Measurements from ENCODE around the gene SULT2A1.

Gene SULT2A1

DNA sequence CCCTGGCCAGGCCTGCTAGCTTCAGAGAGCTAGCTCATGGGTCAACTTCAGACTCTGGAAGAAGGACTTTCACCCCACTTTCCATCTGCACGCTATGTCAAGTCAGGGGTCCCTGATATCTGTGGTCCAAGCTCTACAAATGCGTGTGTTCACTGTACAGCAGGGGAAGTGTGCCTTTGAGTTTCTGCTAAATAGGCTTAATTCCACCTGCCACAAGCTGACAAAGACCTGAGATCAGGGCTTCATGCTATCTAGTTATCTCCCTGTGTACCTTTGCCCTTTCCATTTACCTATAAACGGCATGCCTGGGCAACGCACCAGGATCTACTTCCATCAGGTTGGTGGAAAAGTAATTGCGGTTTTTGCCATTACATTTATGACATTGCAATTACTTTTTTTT lies 10.7 kb upstream of the SULT2A1 start:
- CTCF ChIA-PET: no interaction called here

DNA sequence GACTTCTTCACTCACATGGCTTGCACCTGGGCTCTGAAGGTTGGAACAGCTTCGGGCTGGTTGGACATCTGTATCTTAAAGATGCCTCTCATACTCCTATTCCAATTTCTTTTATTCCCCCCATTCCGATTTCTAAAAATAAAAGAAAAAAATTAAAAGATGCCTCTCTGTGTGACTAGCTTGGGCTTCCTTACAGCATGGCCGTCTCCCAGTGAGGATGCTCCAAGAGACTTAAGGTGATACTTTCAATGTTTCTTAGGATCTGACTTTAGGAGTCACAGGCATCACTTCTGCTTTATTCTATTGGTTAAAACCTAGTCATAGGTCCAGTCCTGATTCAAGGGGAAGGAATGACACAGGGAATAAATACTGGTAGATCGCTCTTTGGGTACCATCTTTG lies 9.9 kb upstream of the SULT2A1 start:
- no peak for TF ChIP-seq FOXA1 (IDR thresholded peaks at IDR 0.05)
- no peak for TF ChIP-seq BHLHE40 (IDR thresholded peaks at IDR 0.05; ENCODE audit: borderline replicate concordance)
- TF ChIP-seq NFRKB (IDR thresholded peaks at IDR 0.05): no peak
- no peak for TF ChIP-seq TARDBP (IDR thresholded peaks at IDR 0.05)
- TF ChIP-seq FOXK2 (IDR thresholded peaks at IDR 0.05): no peak
- TF ChIP-seq CTBP1 (IDR thresholded peaks at IDR 0.05; ENCODE audit: borderline replicate concordance): no peak
- no peak for DNase-seq (ENCODE audit: extremely low spot score)
- ChIA-PET CTCF (no interaction called here), POLR2A (no interaction called here)

More for the DNA sequence above, 10.7 kb upstream of the SULT2A1 start:
- no peak for TF ChIP-seq L3MBTL2 (conservative IDR thresholded peaks at IDR 0.05)
- no peak for TF ChIP-seq FOXK2 (IDR thresholded peaks at IDR 0.05)
- TF ChIP-seq, protein P1, sequence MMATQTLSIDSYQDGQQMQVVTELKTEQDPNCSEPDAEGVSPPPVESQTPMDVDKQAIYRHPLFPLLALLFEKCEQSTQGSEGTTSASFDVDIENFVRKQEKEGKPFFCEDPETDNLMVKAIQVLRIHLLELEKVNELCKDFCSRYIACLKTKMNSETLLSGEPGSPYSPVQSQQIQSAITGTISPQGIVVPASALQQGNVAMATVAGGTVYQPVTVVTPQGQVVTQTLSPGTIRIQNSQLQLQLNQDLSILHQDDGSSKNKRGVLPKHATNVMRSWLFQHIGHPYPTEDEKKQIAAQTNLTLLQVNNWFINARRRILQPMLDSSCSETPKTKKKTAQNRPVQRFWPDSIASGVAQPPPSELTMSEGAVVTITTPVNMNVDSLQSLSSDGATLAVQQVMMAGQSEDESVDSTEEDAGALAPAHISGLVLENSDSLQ (IDR thresholded peaks at IDR 0.05): no peak
- no peak for TF ChIP-seq BHLHE40 (IDR thresholded peaks at IDR 0.05; ENCODE audit: borderline replicate concordance)
- TF ChIP-seq SP1 (IDR thresholded peaks at IDR 0.05): no peak
- no peak for TF ChIP-seq CTBP1 (IDR thresholded peaks at IDR 0.05; ENCODE audit: borderline replicate concordance)
- no peak for TF ChIP-seq NFRKB (IDR thresholded peaks at IDR 0.05)
- TF ChIP-seq SUZ12 (IDR thresholded peaks at IDR 0.05): no peak
- no peak for TF ChIP-seq ELF4 (IDR thresholded peaks at IDR 0.05)
- TF ChIP-seq ARNT (IDR thresholded peaks at IDR 0.05): no peak
- no peak for TF ChIP-seq HDGF (IDR thresholded peaks at IDR 0.05; ENCODE audit: borderline replicate concordance)
- no peak for TF ChIP-seq FOXA1 (IDR thresholded peaks at IDR 0.05)
- no peak for TF ChIP-seq TARDBP (IDR thresholded peaks at IDR 0.05)
- TF ChIP-seq LEF1 (IDR thresholded peaks at IDR 0.05; ENCODE audit: borderline replicate concordance): no peak
- no peak for TF ChIP-seq FOXM1 (IDR thresholded peaks at IDR 0.05; ENCODE audit: borderline replicate concordance)
- no peak for TF ChIP-seq ZNF384 (IDR thresholded peaks at IDR 0.05)
- no peak for DNase-seq (ENCODE audit: extremely low spot score)
- POLR2A ChIA-PET: no interaction called here

DNA sequence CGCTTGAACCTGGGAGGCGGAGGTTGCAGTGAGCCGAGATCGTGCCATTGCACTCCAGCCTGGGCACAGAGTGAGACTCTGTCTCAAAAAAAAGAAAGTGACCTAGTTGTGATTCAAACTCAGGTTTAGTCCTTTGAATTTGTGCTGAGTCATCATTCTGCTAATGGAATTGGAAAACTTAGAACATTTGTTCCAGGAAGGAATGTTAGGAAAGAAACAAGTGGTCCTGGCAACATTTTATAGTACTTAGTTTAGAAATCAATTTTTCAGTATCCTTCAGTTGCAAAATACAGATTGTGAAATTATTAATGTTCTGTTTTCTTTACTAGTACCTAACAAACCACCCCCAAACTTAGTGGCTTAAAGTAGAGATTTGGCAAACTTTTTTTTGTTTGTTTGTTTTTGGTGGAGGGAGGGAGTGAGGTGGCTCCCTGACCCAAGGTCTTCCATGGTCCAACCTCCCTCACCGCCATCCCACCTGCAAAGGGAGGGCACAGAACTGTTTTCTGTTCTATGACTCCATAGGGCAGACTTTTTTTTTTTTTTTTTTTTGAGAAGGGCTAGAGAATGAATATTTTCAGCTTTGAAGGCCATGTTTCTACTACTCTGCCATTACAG lies 9.2 kb upstream of the SULT2A1 start:
- POLR2A ChIA-PET: no interaction called here
- CTCF ChIA-PET: no interaction called here
- TF ChIP-seq FOXK2 (IDR thresholded peaks at IDR 0.05): no peak
- no peak for TF ChIP-seq ARNT (IDR thresholded peaks at IDR 0.05)
- TF ChIP-seq TARDBP (IDR thresholded peaks at IDR 0.05): no peak
- no peak for TF ChIP-seq NFRKB (IDR thresholded peaks at IDR 0.05)
- TF ChIP-seq SUZ12 (IDR thresholded peaks at IDR 0.05): no peak
- TF ChIP-seq LEF1 (IDR thresholded peaks at IDR 0.05; ENCODE audit: borderline replicate concordance): no peak
- no peak for TF ChIP-seq L3MBTL2 (conservative IDR thresholded peaks at IDR 0.05)
- TF ChIP-seq CTBP1 (IDR thresholded peaks at IDR 0.05; ENCODE audit: borderline replicate concordance): no peak
- no peak for TF ChIP-seq BHLHE40 (IDR thresholded peaks at IDR 0.05; ENCODE audit: borderline replicate concordance)
- no peak for TF ChIP-seq ZNF384 (IDR thresholded peaks at IDR 0.05)
- TF ChIP-seq, protein P1 (IDR thresholded peaks at IDR 0.05): no peak
- TF ChIP-seq HDGF (IDR thresholded peaks at IDR 0.05; ENCODE audit: borderline replicate concordance): no peak
- no peak for TF ChIP-seq SP1 (IDR thresholded peaks at IDR 0.05)
- TF ChIP-seq FOXA1 (IDR thresholded peaks at IDR 0.05): no peak
- TF ChIP-seq FOXM1 (IDR thresholded peaks at IDR 0.05; ENCODE audit: borderline replicate concordance): no peak
- TF ChIP-seq ELF4 (IDR thresholded peaks at IDR 0.05): no peak
- no peak for DNase-seq (ENCODE audit: extremely low spot score)

DNA sequence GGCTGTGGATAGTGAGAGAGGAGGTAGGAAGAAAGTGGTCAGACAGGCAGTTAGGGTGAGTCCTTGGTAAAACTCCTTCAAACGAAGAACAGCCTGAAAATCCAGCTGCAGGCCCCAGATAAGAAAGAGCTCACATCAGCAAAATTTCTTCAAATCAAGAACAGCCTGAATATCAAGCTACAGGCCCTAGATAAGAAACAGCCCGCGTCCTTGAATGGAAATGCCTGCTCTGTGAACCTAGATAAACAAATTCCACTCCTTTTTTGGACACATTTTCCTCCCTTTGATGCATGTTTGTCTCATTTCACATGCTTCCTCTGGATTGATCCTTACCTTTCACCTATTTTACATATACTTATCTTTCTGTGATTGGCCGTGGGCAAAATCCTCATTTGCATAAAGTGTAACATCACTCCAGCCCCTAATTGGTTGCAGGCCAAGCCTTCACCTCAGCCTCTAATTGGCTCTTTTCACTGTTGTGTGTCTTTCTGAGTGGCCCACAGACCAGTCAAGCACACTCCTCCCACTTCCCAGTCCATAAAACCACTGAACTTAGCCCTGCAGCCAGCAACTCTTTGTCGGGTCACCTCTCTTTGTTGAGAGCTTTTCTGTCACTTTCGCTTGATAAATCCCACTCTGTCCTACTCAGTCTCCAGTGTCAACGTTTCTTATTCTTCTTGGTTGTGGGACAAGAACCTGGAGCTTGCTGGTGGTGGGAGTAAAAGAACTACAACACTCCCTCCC lies 6.0 kb upstream of the SULT2A1 start:
- DNase-seq (ENCODE audit: extremely low spot score): no peak
- TF ChIP-seq, protein P1 (IDR thresholded peaks at IDR 0.05): no peak
- TF ChIP-seq SUZ12 (IDR thresholded peaks at IDR 0.05) (no peak), HDGF (IDR thresholded peaks at IDR 0.05; ENCODE audit: borderline replicate concordance) (no peak), FOXK2 (IDR thresholded peaks at IDR 0.05) (no peak)
- ChIA-PET POLR2A (no interaction called here), CTCF (no interaction called here)

DNA sequence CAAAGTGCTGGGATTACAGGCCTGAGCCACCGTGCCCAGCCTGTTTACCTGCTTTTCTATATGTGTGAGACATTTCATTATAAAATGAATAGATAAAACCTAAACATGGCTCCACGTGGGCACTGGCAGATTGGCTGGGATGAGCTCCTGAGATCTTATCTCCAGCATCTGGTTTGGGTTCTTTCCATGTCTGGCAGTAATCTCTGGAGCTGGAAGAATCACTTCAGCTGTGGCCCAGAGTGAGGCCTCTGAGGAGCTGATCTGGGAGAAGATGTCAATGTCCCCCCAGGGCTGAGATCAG lies 5.5 kb upstream of the SULT2A1 start:
- TF ChIP-seq SUZ12 (IDR thresholded peaks at IDR 0.05): no peak
- POLR2A ChIA-PET: no interaction called here
- CTCF ChIA-PET: no interaction called here
- DNase-seq (ENCODE audit: extremely low spot score): no peak

DNA sequence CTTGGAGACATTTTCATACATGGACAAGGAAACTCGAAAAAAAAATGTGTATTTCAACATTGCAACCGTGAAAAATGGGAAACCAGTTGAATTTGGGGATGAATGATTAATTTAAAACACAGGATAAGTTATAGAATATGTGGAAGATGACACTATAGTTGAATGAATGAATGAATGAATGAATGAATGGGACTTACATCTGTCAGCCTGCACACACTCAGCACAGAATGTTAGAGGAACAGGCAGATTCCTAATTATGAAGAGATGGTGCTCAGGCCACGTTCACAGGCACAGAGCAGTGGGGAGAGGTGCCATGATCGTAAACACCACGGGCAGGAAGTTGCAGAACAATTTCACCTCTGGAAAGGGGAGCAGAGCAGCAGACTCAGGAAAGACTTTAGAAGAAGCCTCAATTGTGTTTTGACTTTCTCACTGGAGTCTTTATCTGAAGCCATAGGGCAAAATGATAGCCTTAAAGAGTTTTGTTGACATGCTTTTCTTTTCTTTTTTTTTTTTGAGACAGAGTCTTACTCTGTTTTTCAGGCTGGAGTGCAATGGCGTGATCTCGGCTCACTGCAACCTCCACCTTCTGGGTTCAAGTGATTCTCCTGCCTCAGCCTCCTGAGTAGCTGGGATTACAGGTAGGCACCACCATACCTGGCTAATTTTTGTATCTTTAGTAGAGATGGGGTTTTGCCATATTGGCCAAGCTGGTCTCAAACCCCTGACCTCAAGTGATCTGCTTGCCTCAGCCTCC lies 4.9 kb upstream of the SULT2A1 start:
- no peak for TF ChIP-seq HDGF (IDR thresholded peaks at IDR 0.05; ENCODE audit: borderline replicate concordance)
- no peak for TF ChIP-seq ZNF384 (IDR thresholded peaks at IDR 0.05)
- TF ChIP-seq FOXM1 (IDR thresholded peaks at IDR 0.05; ENCODE audit: borderline replicate concordance): no peak
- TF ChIP-seq NFRKB (IDR thresholded peaks at IDR 0.05): no peak
- no peak for TF ChIP-seq LEF1 (IDR thresholded peaks at IDR 0.05; ENCODE audit: borderline replicate concordance)
- no peak for TF ChIP-seq SUZ12 (IDR thresholded peaks at IDR 0.05)
- TF ChIP-seq L3MBTL2 (conservative IDR thresholded peaks at IDR 0.05): no peak
- TF ChIP-seq FOXA1 (IDR thresholded peaks at IDR 0.05): no peak
- TF ChIP-seq FOXK2 (IDR thresholded peaks at IDR 0.05): no peak
- TF ChIP-seq SP1 (IDR thresholded peaks at IDR 0.05): no peak
- no peak for TF ChIP-seq TARDBP (IDR thresholded peaks at IDR 0.05)
- no peak for TF ChIP-seq CTBP1 (IDR thresholded peaks at IDR 0.05; ENCODE audit: borderline replicate concordance)
- no peak for TF ChIP-seq ARNT (IDR thresholded peaks at IDR 0.05)
- no peak for TF ChIP-seq ELF4 (IDR thresholded peaks at IDR 0.05)
- DNase-seq (ENCODE audit: extremely low spot score): no peak
- ChIA-PET POLR2A (no interaction called here), CTCF (no interaction called here)
